Heart left ventricle (tissue), 16 donors: ENCODE results near the gene ALPK3. TPM values are rescaled to one million over a fixed set of nuclear protein-coding genes. Genes with fewer than 3 reads are reported as not detected.

ENCODE experiments used
- ATAC-seq, 4 donors: fragments of 200-7000 bp; cut with Tn5 transposase; one replicate each; pipeline ENCODE4 v1.9.1; 2020 to 2022; ENCODE audit warnings: moderate library complexity in 4 of 4, mild to moderate bottlenecking in 3 of 4, moderate number of reproducible peaks in 1 of 4
- DNase-seq, 5 donors: peaks; one replicate each; pipeline ENCODE4 v3.0.0-alpha.2; 2020
- H3K27ac ChIP-seq, 12 donors: fragments of 200-600 bp; sonication (generic) in 4 of 12; one replicate each; pipeline versions ENCODE4 v1.5.0 to v1.8.0; 2016 to 2022; ENCODE audit warnings: mild to moderate bottlenecking in 2 of 12
- H3K27me3 ChIP-seq, 9 donors: fragments of 200-600 bp; sonication (generic) in 2 of 9; one replicate each; pipeline versions ENCODE4 v1.5.1 to v1.8.0; 2016 to 2022; ENCODE audit warnings: mild to moderate bottlenecking in 3 of 9
- H3K36me3 ChIP-seq, 9 donors: fragments of 200-600 bp; sonication (generic) in 2 of 9; one replicate each; pipeline versions ENCODE4 v1.5.0 to v1.8.0; 2018 to 2022; ENCODE audit warnings: mild to moderate bottlenecking in 2 of 9
- H3K4me1 ChIP-seq, 12 donors: fragments of 200-600 bp; sonication (generic) in 4 of 12; one replicate each; pipeline versions ENCODE4 v1.5.0 to v1.8.0; 2016 to 2022; ENCODE audit warnings: mild to moderate bottlenecking in 3 of 12
- H3K4me3 ChIP-seq, 12 donors: fragments of 200-600 bp; sonication (generic) in 4 of 12; one replicate each; pipeline versions ENCODE4 v1.5.0 to v1.8.0; 2017 to 2022; ENCODE audit warnings: mild to moderate bottlenecking in 9 of 12, moderate library complexity in 4 of 12
- H3K9me3 ChIP-seq, 12 donors: fragments of 200-600 bp; sonication (generic) in 4 of 12; one replicate each; pipeline versions ENCODE4 v1.5.0 to v1.8.0; 2016 to 2022; ENCODE audit warnings: mild to moderate bottlenecking in 1 of 12
- POLR2A ChIP-seq, 2 donors: fragments of 450-650 bp; IDR thresholded peaks; one replicate each; pipeline ENCODE4 v1.6.1; 2017; ENCODE audit warnings: antibody characterized with exemption in 2 of 2, mild to moderate bottlenecking in 2 of 2, moderate library complexity in 2 of 2
- WGBS, 4 donors: extraction: QIAGEN DNeasy Blood & Tissue Kit in 2 of 4; methylation state at CpG; one replicate each; pipeline versions ENCODE4 v1.1.5 to v1.1.7; 2013 to 2018; 5-methylcytosine and 5-hydroxymethylcytosine counted together
- intact Hi-C, 10 donors: fragments of 100-400 bp; cut with DNase I; formaldehyde crosslinking; loops; one replicate each; pipeline versions ENCODE4 v1.11.1 to v1.14.2; 2022
- polyA plus RNA-seq, 2 donors: library from polyadenylated mRNA; stranded (reverse); fragments of 200-250 nt; gene quantifications; one replicate each; pipeline ENCODE4 v1.2.3, GENCODE V29; 2013
- total RNA-seq, 9 donors: library from RNA; depleted of rRNA in 2 of 9; stranded (reverse); fragments of >200 nt in 2 of 9; fragmentation: NEBNext Ultra II Directional in 3 of 9; extraction: Animal tissue kit (Norgen Biotek cat#: 25700) in 3 of 9; gene quantifications; one replicate each; pipeline versions ENCODE4 v1.1.0 to v1.2.4, GENCODE V29; 2016 to 2023
- TF ChIP-seq, protein P1 (sequence below), 12 donors: fragments of 200-600 bp; sonication (generic) in 4 of 12; IDR thresholded peaks; one replicate each; pipeline versions ENCODE4 v1.5.0 to v1.8.0; 2018 to 2022; ENCODE audit warnings: antibody characterized with exemption in 12 of 12, mild to moderate bottlenecking in 5 of 12
- donor health status: ischemic (EF 13 %, LVEDD 7.1; RV severe dilation, severe dysfunction).
- donor health status: healthy with polysubstance abuse.
- donor health status: DM: no; HTN: yes; CAD: no.
- donor health status: DM: no; HTN: no; CAD: no.
- donor health status: ischemic (EF 25% LVEDD 6.9; RV normal size, moderate dysfunction).
- donor health status: ischemic (EF 25% LVEDD 5.7; RV mildly dilated, moderate dysfunction).
- donor health status: healthy.
- donor health status: DM: yes; HTN: yes; CAD: no.
- donor health status: ischemic (EF 35%, LVEDD 5.7; RV mildly dilated, moderate dysfunction).
- donor health status: nonischemic (EF 11% LVEDD 7.7; RV severe dilation, severe dysfunction).
- donor health status: DM: yes; HTN: yes; CAD: no.
- donor health status: PGD.
- donor health status: ischemic (EF 29% LVEDD 5.4; RV normal size, mild dysfunction).
- donor health status: nonischemic (EF 23%, LVEDD 6.1; RV moderate dilation, normal function).

The ALPK3 gene
- total and polyA plus RNA-seq, 11 donors = 82.2 to 258 (median 144) TPM

- intact Hi-C loops = loop anchor here in 9 of 10 donors (1.0 to 10.0 kb wide), 5 partner anchors 48 to 180 kb away; no protein-coding TSS in a partner anchor
- Histone ChIP-seq H3K9me3 (no peaks in the 10 kb centered on the region), H3K27ac (peak overlapping the region in 11 of 12 donors; percentile 30 to 81 (median 52)), H3K27me3 (no peaks in the 10 kb centered on the region), H3K36me3 (peaks cover 0 to 92% (median 51%) of the 10 kb centered on the region in 9 donors), H3K4me1 (peaks cover 0 to 37% (median 20%) of the 10 kb centered on the region in 12 donors), H3K4me3 (peak overlapping the region in 6 of 12 donors; percentile 0 to 32 (median 17))
- DNase-seq (peak in 3 of 5 donors; percentile 58 to 79 (median 64)), ATAC-seq (peak; percentile 64 to 86 (median 83))
- no peak for TF ChIP-seq POLR2A (IDR thresholded peaks at IDR 0.05)
- TF ChIP-seq, protein P1, sequence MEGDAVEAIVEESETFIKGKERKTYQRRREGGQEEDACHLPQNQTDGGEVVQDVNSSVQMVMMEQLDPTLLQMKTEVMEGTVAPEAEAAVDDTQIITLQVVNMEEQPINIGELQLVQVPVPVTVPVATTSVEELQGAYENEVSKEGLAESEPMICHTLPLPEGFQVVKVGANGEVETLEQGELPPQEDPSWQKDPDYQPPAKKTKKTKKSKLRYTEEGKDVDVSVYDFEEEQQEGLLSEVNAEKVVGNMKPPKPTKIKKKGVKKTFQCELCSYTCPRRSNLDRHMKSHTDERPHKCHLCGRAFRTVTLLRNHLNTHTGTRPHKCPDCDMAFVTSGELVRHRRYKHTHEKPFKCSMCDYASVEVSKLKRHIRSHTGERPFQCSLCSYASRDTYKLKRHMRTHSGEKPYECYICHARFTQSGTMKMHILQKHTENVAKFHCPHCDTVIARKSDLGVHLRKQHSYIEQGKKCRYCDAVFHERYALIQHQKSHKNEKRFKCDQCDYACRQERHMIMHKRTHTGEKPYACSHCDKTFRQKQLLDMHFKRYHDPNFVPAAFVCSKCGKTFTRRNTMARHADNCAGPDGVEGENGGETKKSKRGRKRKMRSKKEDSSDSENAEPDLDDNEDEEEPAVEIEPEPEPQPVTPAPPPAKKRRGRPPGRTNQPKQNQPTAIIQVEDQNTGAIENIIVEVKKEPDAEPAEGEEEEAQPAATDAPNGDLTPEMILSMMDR (IDR thresholded peaks at IDR 0.05) = no peak
- WGBS, 4 donors = 25 to 29% (median 27%) methylated on average over 7 of the region's 7 CpGs
Measured at GRCh38 chr15:84864444-84864795, 47.3 kb downstream of the ALPK3 start.

DNA sequence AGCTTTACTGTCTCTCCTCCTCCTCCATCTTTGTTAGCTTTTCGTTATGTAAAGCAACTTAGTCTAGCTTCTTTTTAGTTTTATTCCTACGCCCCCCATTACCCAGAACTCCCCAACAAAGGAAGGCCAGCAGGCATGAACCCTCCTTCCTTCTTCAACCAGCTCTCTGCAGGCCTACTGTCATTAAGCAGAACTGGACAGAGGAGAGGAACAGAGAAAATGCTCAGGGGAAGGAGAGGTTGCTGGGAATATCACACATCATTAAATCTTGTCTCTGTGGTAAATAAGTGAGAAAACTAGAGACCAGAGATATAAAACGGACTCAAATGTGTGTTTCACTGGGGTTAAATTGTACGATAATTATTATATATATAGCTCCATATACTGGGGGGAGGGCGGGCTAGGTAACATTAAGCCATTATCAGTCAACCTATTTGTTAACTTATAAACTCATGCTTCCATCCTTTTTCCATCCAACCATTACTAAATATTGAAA is 48.0 kb downstream of the ALPK3 start:
- H3K4me3 ChIP-seq = peak overlapping the region in 1 of 12 donors; percentile 32
- H3K9me3 ChIP-seq = no peaks in the 10 kb centered on the region
- H3K4me1 ChIP-seq = peaks cover 0 to 37% (median 20%) of the 10 kb centered on the region in 12 donors
- 84 to 90% (median 89%) methylated on average over 5 of the region's 5 CpGs for WGBS, 4 donors
- ATAC-seq (no peak), DNase-seq (no peak)
- H3K27me3 ChIP-seq = no peaks in the 10 kb centered on the region
- intact Hi-C loops = loop anchor here in 2 of 10 donors (5.0 to 10.0 kb wide), 2 partner anchors 52 to 180 kb away; no protein-coding TSS in a partner anchor
- no peak for TF ChIP-seq POLR2A (IDR thresholded peaks at IDR 0.05)
- TF ChIP-seq, protein P1 (IDR thresholded peaks at IDR 0.05) = no peak
- H3K27ac ChIP-seq = peak overlapping the region in 6 of 12 donors; percentile 15 to 81 (median 42)
- peaks cover 0 to 91% (median 50%) of the 10 kb centered on the region in 9 donors for H3K36me3 ChIP-seq

DNA sequence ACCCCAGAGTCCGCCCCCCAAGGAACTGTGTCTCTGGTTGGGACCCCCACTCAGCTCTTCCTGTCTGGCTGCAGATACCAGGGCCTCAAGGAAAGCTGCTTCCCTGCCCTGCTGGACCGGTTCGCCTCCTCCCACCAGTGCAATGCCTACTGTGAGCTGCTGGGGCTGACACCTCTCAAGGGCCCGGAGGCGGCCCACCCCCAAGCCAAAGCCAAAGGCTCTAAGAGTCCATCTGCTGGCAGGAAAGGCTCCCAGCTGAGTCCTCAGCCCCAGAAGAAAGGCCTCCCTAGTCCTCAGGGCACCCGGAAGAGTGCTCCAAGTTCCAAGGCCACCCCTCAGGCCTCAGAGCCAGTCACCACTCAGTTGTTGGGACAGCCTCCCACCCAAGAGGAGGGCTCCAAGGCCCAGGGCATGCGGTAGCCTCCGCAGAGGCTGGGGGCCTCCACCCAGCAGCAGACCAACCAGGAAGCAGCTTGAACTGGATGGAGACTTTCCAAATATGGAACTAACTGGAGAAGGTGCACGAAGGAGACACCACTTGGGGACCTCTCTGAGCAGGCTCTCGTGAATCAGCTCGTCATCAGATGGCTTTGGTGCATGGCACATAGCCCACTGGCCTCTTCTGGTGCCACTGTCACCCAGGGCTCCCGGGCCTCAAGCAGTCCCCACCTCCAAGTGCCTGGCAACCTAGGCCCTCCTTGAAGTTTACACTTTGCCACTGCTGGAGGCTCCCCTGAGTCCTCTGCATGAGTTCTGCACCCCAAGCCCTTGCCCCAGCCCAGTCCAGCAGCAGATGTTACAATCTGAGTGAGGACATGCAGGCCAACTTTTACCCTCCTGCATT is 51.1 kb downstream of the ALPK3 start:
- Histone ChIP-seq H3K4me3 (no peak overlapping the region), H3K36me3 (peaks cover 0 to 74% (median 48%) of the 10 kb centered on the region in 9 donors), H3K27me3 (no peaks in the 10 kb centered on the region), H3K4me1 (peaks cover 0 to 26% (median 17%) of the 10 kb centered on the region in 12 donors), H3K27ac (no peak overlapping the region), H3K9me3 (no peaks in the 10 kb centered on the region)
- intact Hi-C loops = loop anchor here in 2 of 10 donors (5.0 to 10.0 kb wide), 2 partner anchors 49 to 177 kb away; no protein-coding TSS in a partner anchor
- no peak for TF ChIP-seq POLR2A (IDR thresholded peaks at IDR 0.05)
- TF ChIP-seq, protein P1 (IDR thresholded peaks at IDR 0.05) = no peak
- ATAC-seq = no peak
- 66 to 82% (median 80%) methylated on average over 4 to 12 of the region's 12 CpGs for WGBS, 4 donors
- DNase-seq = no peak

GRCh38 chr15:84869510-84869909 is 52.4 kb downstream of the ALPK3 start:
- TF ChIP-seq, protein P1 (IDR thresholded peaks at IDR 0.05) = no peak
- no peak for TF ChIP-seq POLR2A (IDR thresholded peaks at IDR 0.05)
- H3K9me3 ChIP-seq = no peaks in the 10 kb centered on the region
- H3K27me3 ChIP-seq = no peaks in the 10 kb centered on the region
- 81 to 99% (median 95%) methylated on average over 3 of the region's 3 CpGs for WGBS, 4 donors
- ATAC-seq (no peak), DNase-seq (no peak)
- peaks cover 0 to 66% (median 42%) of the 10 kb centered on the region in 9 donors for H3K36me3 ChIP-seq
- intact Hi-C loops = loop anchor here in 2 of 10 donors (5.0 to 10.0 kb wide), 2 partner anchors 48 to 175 kb away; no protein-coding TSS in a partner anchor
- H3K27ac ChIP-seq = no peak overlapping the region
- peaks cover 0 to 14% (median 4%) of the 10 kb centered on the region in 12 donors for H3K4me1 ChIP-seq
- no peak overlapping the region for H3K4me3 ChIP-seq
